Duodenal mucosa (tissue), 2 donors: ENCODE data around the gene STON2.

Source experiments
- H3K27ac ChIP-seq: one replicate; pipeline ENCODE4 v1.7.0; 2013; ENCODE audit warnings: low read depth, low read length
- H3K27me3 ChIP-seq, 2 donors: one replicate each; pipeline ENCODE4 v1.7.0; 2013; ENCODE audit warnings: low read length in 2 of 2, control low read depth in 1 of 2; ENCODE audit not compliant: insufficient read depth in 2 of 2, control insufficient read depth in 1 of 2
- H3K36me3 ChIP-seq, 2 donors: one replicate each; pipeline ENCODE4 v1.7.0; 2013; ENCODE audit warnings: low read length in 2 of 2, control low read depth in 1 of 2; ENCODE audit not compliant: insufficient read depth in 2 of 2, control insufficient read depth in 1 of 2
- H3K4me1 ChIP-seq, 2 donors: one replicate each; pipeline ENCODE4 v1.7.0; 2013; ENCODE audit warnings: low read length in 2 of 2, control low read depth in 1 of 2; ENCODE audit not compliant: insufficient read depth in 2 of 2, control insufficient read depth in 1 of 2
- H3K4me3 ChIP-seq, 2 donors: one replicate each; pipeline ENCODE4 v1.7.0; 2013; ENCODE audit warnings: low read length in 2 of 2, low read depth in 1 of 2
- H3K9ac ChIP-seq, 2 donors: one replicate each; pipeline ENCODE4 v1.7.0; 2013; ENCODE audit warnings: low read length in 2 of 2, low read depth in 1 of 2
- H3K9me3 ChIP-seq, 2 donors: one replicate each; pipeline ENCODE4 v1.7.0; 2013; ENCODE audit warnings: low read length in 2 of 2, control low read depth in 1 of 2; ENCODE audit not compliant: control insufficient read depth in 1 of 2

STON2 gene

GRCh38 chr14:81309511-81309910 is 90.6 kb downstream of the STON2 start:
- no peaks in the 10 kb centered on the region for H3K27me3 ChIP-seq
- no peak overlapping the region for H3K27ac ChIP-seq
- no peak overlapping the region for H3K9ac ChIP-seq
- no peak overlapping the region for H3K4me3 ChIP-seq
- H3K36me3 ChIP-seq, result no peaks in the 10 kb centered on the region
- H3K9me3 ChIP-seq, result no peaks in the 10 kb centered on the region
- H3K4me1 ChIP-seq, result peaks cover 0 to 5% of the 10 kb centered on the region in 2 donors

- no peaks in the 10 kb centered on the region for H3K36me3 ChIP-seq
- no peak overlapping the region for H3K27ac ChIP-seq
- peaks cover 7 to 16% of the 10 kb centered on the region in 2 donors for H3K4me1 ChIP-seq
- H3K9me3 ChIP-seq, result no peaks in the 10 kb centered on the region
- no peaks in the 10 kb centered on the region for H3K27me3 ChIP-seq
- no peak overlapping the region for H3K9ac ChIP-seq
- no peak overlapping the region for H3K4me3 ChIP-seq
Observed at GRCh38 chr14:81305743-81306142, 94.4 kb downstream of the STON2 start.

GRCh38 chr14:81305065-81305464 is 95.1 kb downstream of the STON2 start:
- Histone ChIP-seq H3K36me3 (no peaks in the 10 kb centered on the region), H3K27ac (no peak overlapping the region), H3K9me3 (no peaks in the 10 kb centered on the region), H3K4me3 (no peak overlapping the region), H3K4me1 (peaks cover 7 to 16% of the 10 kb centered on the region in 2 donors), H3K9ac (no peak overlapping the region), H3K27me3 (no peaks in the 10 kb centered on the region)

GRCh38 chr14:81303258-81303935 is 96.7 kb downstream of the STON2 start:
- Histone ChIP-seq H3K4me3 (peak overlapping the region; percentile 25 to 36), H3K36me3 (no peaks in the 10 kb centered on the region), H3K27ac (peak overlapping the region; percentile 80), H3K9ac (no peak overlapping the region), H3K9me3 (no peaks in the 10 kb centered on the region), H3K4me1 (peaks cover 7 to 16% of the 10 kb centered on the region in 2 donors), H3K27me3 (no peaks in the 10 kb centered on the region)

GRCh38 chr14:81302638-81303037 is 97.5 kb downstream of the STON2 start:
- Histone ChIP-seq H3K27ac (peak overlapping the region; percentile 51), H3K9me3 (no peaks in the 10 kb centered on the region), H3K9ac (no peak overlapping the region), H3K27me3 (no peaks in the 10 kb centered on the region), H3K4me3 (no peak overlapping the region), H3K36me3 (no peaks in the 10 kb centered on the region), H3K4me1 (peaks cover 7 to 16% of the 10 kb centered on the region in 2 donors)

GRCh38 chr14:81301813-81302212 is 98.3 kb downstream of the STON2 start:
- Histone ChIP-seq H3K36me3 (no peaks in the 10 kb centered on the region), H3K9me3 (no peaks in the 10 kb centered on the region), H3K4me1 (peaks cover 7 to 16% of the 10 kb centered on the region in 2 donors), H3K4me3 (no peak overlapping the region), H3K27me3 (no peaks in the 10 kb centered on the region), H3K27ac (no peak overlapping the region), H3K9ac (no peak overlapping the region)

GRCh38 chr14:81301371-81301770 is 98.8 kb downstream of the STON2 start:
- Histone ChIP-seq H3K27me3 (no peaks in the 10 kb centered on the region), H3K9ac (no peak overlapping the region), H3K36me3 (no peaks in the 10 kb centered on the region), H3K4me3 (no peak overlapping the region), H3K27ac (no peak overlapping the region), H3K4me1 (peaks cover 7 to 16% of the 10 kb centered on the region in 2 donors), H3K9me3 (no peaks in the 10 kb centered on the region)

GRCh38 chr14:81298911-81299310 is 101.2 kb downstream of the STON2 start:
- no peak overlapping the region for H3K27ac ChIP-seq

GRCh38 chr14:81298122-81298521 is 102.0 kb downstream of the STON2 start:
- Histone ChIP-seq H3K9ac (no peak overlapping the region), H3K4me1 (peaks cover 5 to 7% of the 10 kb centered on the region in 2 donors), H3K27me3 (no peaks in the 10 kb centered on the region), H3K27ac (no peak overlapping the region), H3K4me3 (no peak overlapping the region), H3K36me3 (no peaks in the 10 kb centered on the region), H3K9me3 (no peaks in the 10 kb centered on the region)

More at GRCh38 chr14:81298911-81299310, 101.2 kb downstream of the STON2 start:
- Histone ChIP-seq H3K4me3 (no peak overlapping the region), H3K4me1 (peaks cover 7 to 11% of the 10 kb centered on the region in 2 donors), H3K36me3 (no peaks in the 10 kb centered on the region), H3K9ac (no peak overlapping the region), H3K9me3 (no peaks in the 10 kb centered on the region), H3K27me3 (no peaks in the 10 kb centered on the region)

- no peaks in the 10 kb centered on the region for H3K9me3 ChIP-seq
- no peak overlapping the region for H3K4me3 ChIP-seq
- no peak overlapping the region for H3K9ac ChIP-seq
- H3K4me1 ChIP-seq, result no peaks in the 10 kb centered on the region
- no peaks in the 10 kb centered on the region for H3K36me3 ChIP-seq
- H3K27me3 ChIP-seq, result no peaks in the 10 kb centered on the region
- H3K27ac ChIP-seq, result no peak overlapping the region
Observed at GRCh38 chr14:81295958-81296923, 103.9 kb downstream of the STON2 start.
